Articular chondrocyte of knee joint (primary cell): ENCODE measurements around the gene GGTLC1. TPM values are rescaled to one million over a fixed set of nuclear protein-coding genes. Genes with fewer than 3 reads are reported as not detected.

Source experiments
- small RNA-seq: library from RNA; depleted of rRNA; stranded (forward); fragments of <200 nt; gene quantifications from one replicate; pipeline ENCODE3, GENCODE V24; 2012
- total RNA-seq: library from RNA; depleted of rRNA; stranded (reverse); fragments of >200 nt; gene quantifications from 2 replicates; pipeline ENCODE4 v1.2.3, GENCODE V29; 2012

GGTLC1 gene
- total RNA-seq = not detected in 2 replicates

DNA sequence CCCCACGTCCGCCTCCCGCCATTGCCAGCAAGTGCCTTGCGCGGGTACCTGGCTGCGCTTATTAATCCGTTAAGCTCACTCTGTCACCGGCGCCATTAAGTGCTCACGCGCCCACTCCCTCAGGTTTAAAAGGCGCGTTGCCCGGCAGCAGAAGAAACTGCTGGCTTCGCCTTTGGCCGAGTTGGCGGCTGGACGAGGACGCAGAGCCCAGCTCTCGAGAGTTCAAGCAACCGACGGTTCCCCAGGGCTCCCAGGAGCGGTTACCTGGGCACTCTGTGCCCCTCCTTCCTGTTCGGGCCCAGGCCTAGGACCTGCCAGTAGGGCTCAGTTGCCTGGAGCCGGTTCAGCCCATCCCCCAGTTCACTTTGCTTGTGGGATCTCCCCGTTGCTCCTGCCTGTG lies at the start of gene GGTLC1:
GGTLC1 (minus strand) TSS at position 219 of the 400 bp plus-strand sequence. CDS start 2,168 bp downstream, outside the sequence.

Small RNA genes lying within 50 kb of the gene (small RNA-seq; reads per million reads assigned to genes)
- gene AL133466.1 = not detected

Other genes with a start within 250 kb of the GGTLC1 start
- not detected in 2 replicates for gene CST1, start 237.8 kb downstream of the GGTLC1 start, total RNA-seq
- not detected in 2 replicates for gene CST2, start 162.1 kb downstream of the GGTLC1 start, total RNA-seq
- not detected in 2 replicates for gene CST5, start 109.0 kb downstream of the GGTLC1 start, total RNA-seq